VCaP (cell line): ENCODE data around the gene ZNF222.
A peak's percentile ranks its signal among the peaks of the same experiment; 100 is the strongest.

Experiments
- H3K27ac ChIP-seq: fragments of 450-650 bp; 2 replicates; pipeline ENCODE4 v1.5.1; 2017
- CTCF ChIP-seq: fragments of 450-650 bp; conservative IDR thresholded peaks from 2 replicates; pipeline ENCODE4 v1.5.1; 2017; ENCODE audit warnings: mild to moderate bottlenecking, moderate library complexity

ZNF222 gene

GRCh38 chr19:44002566-44003460 lies 22.4 kb upstream of the ZNF222 start, which contains the start of gene ZNF230:
ZNF230 (plus strand) TSS chr19:44002957; CDS start chr19:44007079, 4,122 bp downstream.
- H3K27ac ChIP-seq = peak within 1 kb of the TSS; percentile 67

GRCh38 chr19:44003461-44004009 lies 21.6 kb upstream of the ZNF222 start:
- H3K27ac ChIP-seq = peak overlapping the region; percentile 67
- peak; percentile 19; the same call in 1 of the 2 replicates for TF ChIP-seq CTCF

More at GRCh38 chr19:44002566-44003460, 22.4 kb upstream of the ZNF222 start, which contains the start of gene ZNF230:
- TF ChIP-seq CTCF = no peak

GRCh38 chr19:44005973-44006372 lies 19.2 kb upstream of the ZNF222 start:
- no peak for TF ChIP-seq CTCF
- H3K27ac ChIP-seq = no peak overlapping the region

- TF ChIP-seq CTCF = no peak
Measured at GRCh38 chr19:44007473-44007872, 17.7 kb upstream of the ZNF222 start.

GRCh38 chr19:44010468-44010867 lies 14.7 kb upstream of the ZNF222 start:
- no peak for TF ChIP-seq CTCF
- H3K27ac ChIP-seq = no peak overlapping the region

More at GRCh38 chr19:44007473-44007872, 17.7 kb upstream of the ZNF222 start:
- H3K27ac ChIP-seq = no peak overlapping the region

GRCh38 chr19:44019498-44019897 lies 5.7 kb upstream of the ZNF222 start:
- H3K27ac ChIP-seq = no peak overlapping the region
- TF ChIP-seq CTCF = no peak

GRCh38 chr19:44021221-44021620 lies 4.0 kb upstream of the ZNF222 start:
- H3K27ac ChIP-seq = no peak overlapping the region
- no peak for TF ChIP-seq CTCF
